ENCODE results near the gene NDUFA13. TPM values are rescaled to one million over a fixed set of nuclear protein-coding genes. Genes with fewer than 3 reads are reported as not detected.

NDUFA13 gene
- total and polyA plus RNA-seq, 7 donors, result 274 to 648 (median 534) TPM

DNA sequence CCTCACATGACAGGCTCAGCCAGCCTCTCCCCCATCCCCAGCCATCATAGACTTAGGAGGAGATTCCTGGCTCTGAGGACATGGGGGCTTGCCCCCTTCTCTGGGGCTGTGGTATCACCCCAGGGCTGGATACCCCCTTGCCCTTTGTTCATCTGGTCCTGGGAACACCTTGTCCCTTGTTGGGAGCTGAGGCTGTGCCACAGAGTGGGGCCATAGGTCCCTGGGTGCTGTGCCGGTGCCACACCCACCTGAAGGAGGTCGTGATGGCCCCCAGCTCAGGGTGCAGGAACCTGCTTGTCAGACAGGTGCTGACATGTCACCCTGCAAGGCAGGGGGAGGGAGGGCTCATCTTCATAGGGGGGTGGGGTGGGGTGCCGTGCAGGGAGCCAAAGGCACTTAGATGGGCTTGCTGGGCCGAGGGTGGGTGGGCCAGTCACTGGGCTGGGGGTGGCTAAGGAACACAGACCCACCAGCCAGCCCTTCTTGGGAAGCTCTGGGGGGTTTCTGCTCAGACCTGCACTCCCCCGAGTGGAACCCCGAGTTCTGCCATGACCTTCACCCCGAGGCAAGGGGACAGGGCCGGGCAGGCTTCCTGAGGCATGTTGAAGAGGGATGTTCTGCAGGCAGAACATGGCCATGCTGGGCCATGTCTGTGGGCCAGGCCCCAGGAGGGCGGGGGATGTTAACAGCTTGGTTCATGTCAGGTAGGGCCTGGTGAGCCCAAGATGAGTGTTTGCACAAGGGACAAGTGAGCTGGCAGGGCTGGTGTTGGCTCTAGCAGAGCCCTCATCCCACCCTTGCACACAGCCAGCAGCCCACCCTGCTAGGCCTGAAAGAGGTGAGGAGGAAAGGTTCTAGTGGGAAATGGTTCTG lies 28.7 kb upstream of the NDUFA13 start:
- TF ChIP-seq, protein P1, sequence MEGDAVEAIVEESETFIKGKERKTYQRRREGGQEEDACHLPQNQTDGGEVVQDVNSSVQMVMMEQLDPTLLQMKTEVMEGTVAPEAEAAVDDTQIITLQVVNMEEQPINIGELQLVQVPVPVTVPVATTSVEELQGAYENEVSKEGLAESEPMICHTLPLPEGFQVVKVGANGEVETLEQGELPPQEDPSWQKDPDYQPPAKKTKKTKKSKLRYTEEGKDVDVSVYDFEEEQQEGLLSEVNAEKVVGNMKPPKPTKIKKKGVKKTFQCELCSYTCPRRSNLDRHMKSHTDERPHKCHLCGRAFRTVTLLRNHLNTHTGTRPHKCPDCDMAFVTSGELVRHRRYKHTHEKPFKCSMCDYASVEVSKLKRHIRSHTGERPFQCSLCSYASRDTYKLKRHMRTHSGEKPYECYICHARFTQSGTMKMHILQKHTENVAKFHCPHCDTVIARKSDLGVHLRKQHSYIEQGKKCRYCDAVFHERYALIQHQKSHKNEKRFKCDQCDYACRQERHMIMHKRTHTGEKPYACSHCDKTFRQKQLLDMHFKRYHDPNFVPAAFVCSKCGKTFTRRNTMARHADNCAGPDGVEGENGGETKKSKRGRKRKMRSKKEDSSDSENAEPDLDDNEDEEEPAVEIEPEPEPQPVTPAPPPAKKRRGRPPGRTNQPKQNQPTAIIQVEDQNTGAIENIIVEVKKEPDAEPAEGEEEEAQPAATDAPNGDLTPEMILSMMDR (IDR thresholded peaks at IDR 0.05), result no peak
- whole genome bisulfite sequencing, 3 donors, result 75 to 90% (median 77%) methylated on average over 9 of the region's 9 CpGs
- Histone ChIP-seq H3K27ac (no peak overlapping the region), H3K9me3 (no peaks in the 10 kb centered on the region), H3K27me3 (ENCODE audit: insufficient read depth in 3 of 3, low read length in 2 of 3) (no peaks in the 10 kb centered on the region), H3K4me3 (no peak overlapping the region), H3K4me1 (peaks cover 44% of the 10 kb centered on the region), H3K36me3 (ENCODE audit: insufficient read depth in 1 of 2, low read depth in 1 of 2) (peaks cover 0 to 1% of the 10 kb centered on the region in 2 donors)
- intact Hi-C loops (cut with DNase I), result loop anchor here in 1 of 2 donors (5.0 kb wide), 1 partner anchor 105 kb away; no protein-coding TSS in a partner anchor
- DNase-seq (peak in 1 of 2 donors; percentile 43), ATAC-seq (no peak)

DNA sequence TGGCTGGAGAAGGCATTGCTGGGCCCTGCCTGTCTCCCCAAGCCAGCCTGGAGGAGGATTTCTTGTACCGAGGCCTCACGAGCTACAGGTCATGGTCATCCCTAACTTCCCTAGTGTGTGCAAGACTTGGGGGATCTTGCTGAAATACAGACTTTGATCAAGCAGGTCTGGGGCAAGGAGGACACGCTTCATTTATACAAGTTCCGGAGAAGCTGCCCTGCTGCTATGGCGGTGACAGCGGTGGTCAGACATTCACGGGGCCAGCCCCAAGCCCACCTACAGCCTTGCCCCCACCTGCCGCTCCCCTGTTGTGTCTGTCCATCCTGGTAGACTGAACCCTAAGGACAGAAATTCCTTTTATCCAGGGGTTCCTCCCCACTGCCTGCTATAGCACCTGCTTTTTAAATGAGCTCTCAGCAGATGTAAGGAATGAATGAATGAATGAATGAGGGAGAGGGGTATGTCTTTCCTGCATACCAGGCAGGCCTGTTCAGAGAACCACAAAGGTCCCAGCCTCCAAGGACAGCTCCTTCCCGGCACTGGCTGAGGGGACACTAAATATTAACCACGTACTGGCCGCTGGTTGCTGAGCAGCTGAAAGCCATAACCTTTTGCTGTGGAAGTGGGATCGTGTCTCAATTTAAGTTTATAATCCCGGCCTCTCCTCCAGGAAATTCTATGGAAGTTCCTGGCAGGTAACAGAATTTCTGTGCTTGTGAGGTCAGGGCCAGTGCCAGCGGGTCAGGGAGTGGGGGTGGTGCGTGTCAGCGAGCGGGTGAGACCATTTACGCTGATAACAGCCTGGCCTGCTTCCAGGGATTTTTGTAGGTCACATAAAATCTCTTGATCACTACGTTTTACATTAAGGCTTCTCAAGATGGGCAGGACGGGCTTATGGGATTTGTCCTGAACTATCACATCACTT lies 27.8 kb upstream of the NDUFA13 start:
- Histone ChIP-seq H3K27ac (peak overlapping the region; percentile 67), H3K4me3 (no peak overlapping the region), H3K9me3 (no peaks in the 10 kb centered on the region), H3K36me3 (ENCODE audit: insufficient read depth in 1 of 2, low read depth in 1 of 2) (peaks cover 0 to 10% of the 10 kb centered on the region in 2 donors), H3K27me3 (ENCODE audit: insufficient read depth in 3 of 3, low read length in 2 of 3) (no peaks in the 10 kb centered on the region), H3K4me1 (peaks cover 39% of the 10 kb centered on the region)
- ATAC-seq, result peak in 1 of 4 donors; percentile 35
- WGBS, 3 donors, result 46 to 61% (median 48%) methylated on average over 20 of the region's 20 CpGs
- intact Hi-C loops (cut with DNase I), result loop anchor here in 1 of 2 donors (5.0 kb wide), 1 partner anchor 106 kb away; no protein-coding TSS in a partner anchor
- TF ChIP-seq, protein P1 (IDR thresholded peaks at IDR 0.05), result no peak
- DNase-seq, result peak in 1 of 2 donors; percentile 59

DNA sequence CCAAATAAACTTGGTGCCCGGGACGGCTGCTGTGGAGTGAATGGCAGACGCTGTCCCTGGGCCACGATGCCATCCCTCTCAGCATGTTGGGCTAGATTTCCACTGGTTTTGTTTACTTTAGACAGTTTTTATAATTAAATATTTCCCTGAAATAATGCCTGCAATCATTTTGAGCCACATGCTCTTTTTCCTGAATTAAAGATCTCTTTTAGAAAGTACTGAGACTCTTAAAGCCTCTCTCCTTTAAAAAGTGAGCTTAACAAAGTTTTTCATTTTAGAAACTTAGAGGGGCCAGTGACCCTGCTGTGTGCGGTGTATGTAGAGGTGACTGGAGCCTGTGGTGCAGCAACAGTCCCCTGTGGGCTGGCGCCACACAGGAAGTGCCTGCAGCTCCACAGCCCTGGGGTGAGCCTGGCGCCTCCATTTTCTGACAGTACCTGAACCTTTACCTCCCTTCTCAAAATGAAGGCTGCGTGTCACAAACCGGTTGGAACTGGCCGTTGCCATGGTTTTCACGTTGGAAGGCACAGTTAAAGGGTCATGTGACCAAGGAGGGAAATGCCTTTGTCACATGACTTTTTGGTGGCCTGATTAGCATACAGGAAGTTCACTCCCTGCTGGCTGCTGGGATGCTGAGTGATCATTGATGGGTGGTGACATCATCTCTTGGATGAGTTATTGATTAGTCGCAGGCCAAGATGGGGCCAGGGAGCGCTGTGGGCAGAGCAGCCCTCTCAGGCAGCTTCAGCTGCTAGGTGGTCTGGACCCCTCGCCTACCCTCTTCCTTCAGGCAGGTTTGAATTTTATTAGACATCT lies 26.9 kb upstream of the NDUFA13 start:
- no peaks in the 10 kb centered on the region for H3K9me3 ChIP-seq
- peak; percentile 69 to 88 for DNase-seq
- 34 to 46% (median 40%) methylated on average over 14 of the region's 14 CpGs for WGBS, 3 donors
- peak; percentile 16 to 45 (median 32) for ATAC-seq
- TF ChIP-seq, protein P1 (IDR thresholded peaks at IDR 0.05), result no peak
- H3K4me1 ChIP-seq, result peaks cover 39% of the 10 kb centered on the region
- H3K36me3 ChIP-seq (ENCODE audit: insufficient read depth in 1 of 2, low read depth in 1 of 2), result peaks cover 0 to 17% of the 10 kb centered on the region in 2 donors
- intact Hi-C loops (cut with DNase I), result loop anchor here in 1 of 2 donors (5.0 kb wide), 1 partner anchor 107 kb away; no protein-coding TSS in a partner anchor
- H3K27me3 ChIP-seq (ENCODE audit: insufficient read depth in 3 of 3, low read length in 2 of 3), result no peaks in the 10 kb centered on the region
- H3K4me3 ChIP-seq, result peak overlapping the region; percentile 30
- H3K27ac ChIP-seq, result peak overlapping the region; percentile 67

DNA sequence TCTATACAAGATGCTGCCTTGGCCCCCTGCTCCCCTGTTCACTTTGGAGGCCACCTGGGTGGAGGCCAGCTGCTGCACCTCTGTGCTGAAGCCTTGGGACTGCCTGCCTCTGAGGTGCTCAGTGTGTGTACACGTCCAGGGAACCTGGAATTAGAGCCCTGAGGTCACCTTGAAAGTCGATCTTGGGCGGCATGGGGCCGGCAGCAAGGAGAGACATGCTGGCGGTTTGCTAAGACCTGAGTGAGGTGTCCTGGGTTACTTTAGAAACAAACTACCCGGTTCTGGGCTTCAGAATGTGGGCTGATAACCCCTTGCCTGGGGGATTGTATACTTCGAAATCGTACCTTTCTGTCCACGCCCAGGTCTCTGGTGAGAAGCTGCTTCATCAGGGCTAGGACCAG lies 26.2 kb upstream of the NDUFA13 start:
- Histone ChIP-seq H3K4me1 (peaks cover 37% of the 10 kb centered on the region), H3K4me3 (peak overlapping the region; percentile 5), H3K9me3 (no peaks in the 10 kb centered on the region), H3K27me3 (ENCODE audit: insufficient read depth in 3 of 3, low read length in 2 of 3) (no peaks in the 10 kb centered on the region), H3K36me3 (ENCODE audit: insufficient read depth in 1 of 2, low read depth in 1 of 2) (peaks cover 0 to 24% of the 10 kb centered on the region in 2 donors), H3K27ac (peak overlapping the region; percentile 67)
- intact Hi-C loops (cut with DNase I), result loop anchor here (1.0 to 5.0 kb wide), 3 partner anchors 108 to 123 kb away; no protein-coding TSS in a partner anchor
- peak in 1 of 2 donors; percentile 61 for DNase-seq
- peak; percentile 34 to 50 (median 42) for ATAC-seq
- TF ChIP-seq, protein P1 (IDR thresholded peaks at IDR 0.05), result no peak
- 38 to 51% (median 50%) methylated on average over 9 of the region's 9 CpGs for WGBS, 3 donors
